HL-60 (cell line): Measurements from ENCODE around the gene SLC9B1.
"Not testable (repeated sequence)": the region's sequence is repeated elsewhere in the genome, so short reads cannot be mapped to it uniquely, and the experiment has no call there.

Experiments used
- DNase-seq, 2 experiments: peaks; one replicate each; pipeline ENCODE4 v3.0.0-alpha.2; 2010 to 2020; ENCODE audit warnings: low read depth in 1 of 2, low spot score in 1 of 2
- H3K27ac ChIP-seq: fragments of 250-450 bp; sonication (Bioruptor Pico); replicated peaks from 2 replicates; pipeline ENCODE4 v1.5.1; 2020; ENCODE audit warnings: mild to moderate bottlenecking, moderate library complexity
- H3K27me3 ChIP-seq: fragments of 250-450 bp; sonication (Bioruptor Pico); 2 replicates; pipeline ENCODE4 v1.5.1; 2021; ENCODE audit warnings: mild to moderate bottlenecking, moderate library complexity; ENCODE audit not compliant: insufficient read depth, poor library complexity, severe bottlenecking
- H3K4me3 ChIP-seq: replicated peaks from 2 replicates; pipeline ENCODE4 v1.5.1; 2011; ENCODE audit warnings: mild to moderate bottlenecking, control low read depth, low read length; ENCODE audit not compliant: insufficient read depth
- CTCF ChIP-seq: IDR thresholded peaks from one replicate; pipeline ENCODE4 v1.5.1; 2011; ENCODE audit warnings: low read length, control low read depth, inconsistent platforms; ENCODE audit not compliant: insufficient read depth
- GABPA ChIP-seq: IDR thresholded peaks from 2 replicates; pipeline ENCODE4 v1.6.1; 2012; ENCODE audit warnings: low read depth
- POLR2AphosphoS5 ChIP-seq: IDR thresholded peaks from 2 replicates; pipeline ENCODE4 v1.6.1; 2012; ENCODE audit warnings: low read depth
- REST ChIP-seq: IDR thresholded peaks from 2 replicates; pipeline ENCODE4 v1.6.1; 2012; ENCODE audit warnings: low read depth; ENCODE audit not compliant: insufficient replicate concordance
- SPI1 ChIP-seq: IDR thresholded peaks from 2 replicates; pipeline ENCODE4 v1.6.1; 2012; ENCODE audit warnings: low read depth, mild to moderate bottlenecking, borderline replicate concordance

SLC9B1 gene

DNA sequence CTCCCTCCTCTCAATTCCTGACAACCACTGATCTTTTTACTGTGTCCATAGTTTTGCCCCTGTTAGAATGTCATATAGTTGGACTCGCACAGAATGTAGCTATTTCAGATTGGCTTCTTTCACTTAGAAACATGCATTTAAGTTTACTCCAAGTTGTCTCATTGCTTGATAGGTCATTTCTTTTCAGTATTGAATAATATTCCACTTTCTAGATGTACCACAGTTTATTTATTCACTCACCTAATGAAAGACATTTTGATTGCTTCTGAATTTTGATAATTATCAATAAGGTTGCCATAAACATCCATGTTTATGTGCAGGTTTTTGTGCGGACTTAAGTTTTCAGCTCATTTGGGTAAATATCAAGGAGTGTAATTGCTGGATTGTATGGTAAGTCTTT, 38.5 kb downstream of the SLC9B1 start:
- DNase-seq, result no peak
- H3K27ac ChIP-seq, result no peak overlapping the region
- no peaks in the 10 kb centered on the region for H3K27me3 ChIP-seq
- no peak overlapping the region for H3K4me3 ChIP-seq
- no peak for TF ChIP-seq CTCF
- TF ChIP-seq REST, result no peak
- no peak for TF ChIP-seq POLR2AphosphoS5
- no peak for TF ChIP-seq SPI1
- no peak for TF ChIP-seq GABPA

- H3K27ac ChIP-seq, H3K4me3 ChIP-seq, H3K27me3 ChIP-seq, DNase-seq: not testable (repeated sequence)
These were observed 57.7 kb downstream of the SLC9B1 start for GRCh38 chr4:102961813-102962212.

GRCh38 chr4:102959496-102959895, 60.0 kb downstream of the SLC9B1 start:
- no peak overlapping the region for H3K4me3 ChIP-seq
- DNase-seq, result no peak
- H3K27me3 ChIP-seq, result no peaks in the 10 kb centered on the region
- TF ChIP-seq REST, result no peak
- no peak for TF ChIP-seq CTCF
- TF ChIP-seq SPI1, result no peak
- TF ChIP-seq POLR2AphosphoS5, result no peak
- no peak for TF ChIP-seq GABPA
- H3K27ac ChIP-seq, result no peak overlapping the region

DNA sequence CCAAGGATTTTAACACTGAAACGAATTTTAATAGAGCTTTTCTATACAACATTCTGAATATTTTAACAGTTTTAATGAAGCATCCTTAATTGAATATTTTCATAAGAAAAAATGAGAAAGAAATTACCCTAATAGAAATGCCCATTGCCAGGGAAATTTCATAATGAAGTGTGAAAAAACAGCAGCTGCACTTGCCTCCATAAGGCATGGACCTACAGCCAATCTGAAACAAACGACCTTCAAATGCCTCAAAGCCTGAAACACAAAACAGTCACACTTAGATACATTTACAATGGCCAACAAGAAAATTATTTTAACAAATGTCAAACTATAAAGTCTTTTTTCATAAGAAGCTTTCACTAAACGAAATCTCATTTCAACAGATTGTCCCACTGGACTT, 74.4 kb downstream of the SLC9B1 start:
- no peak overlapping the region for H3K27ac ChIP-seq
- no peak overlapping the region for H3K4me3 ChIP-seq
- no peaks in the 10 kb centered on the region for H3K27me3 ChIP-seq
- no peak for DNase-seq
- no peak for TF ChIP-seq REST
- no peak for TF ChIP-seq SPI1
- TF ChIP-seq CTCF, result no peak
- TF ChIP-seq GABPA, result no peak
- no peak for TF ChIP-seq POLR2AphosphoS5

- not testable (repeated sequence) for DNase-seq, H3K4me3 ChIP-seq, H3K27ac ChIP-seq, H3K27me3 ChIP-seq
These were observed 81.4 kb downstream of the SLC9B1 start for GRCh38 chr4:102938063-102938462.
